Measurements from ENCODE around the gene KCNQ5. TPM values are rescaled to one million over a fixed set of nuclear protein-coding genes. Genes with fewer than 3 reads are reported as not detected.

The KCNQ5 gene
- total RNA-seq, 1 experiment from 2014 or later, result not detected

DNA sequence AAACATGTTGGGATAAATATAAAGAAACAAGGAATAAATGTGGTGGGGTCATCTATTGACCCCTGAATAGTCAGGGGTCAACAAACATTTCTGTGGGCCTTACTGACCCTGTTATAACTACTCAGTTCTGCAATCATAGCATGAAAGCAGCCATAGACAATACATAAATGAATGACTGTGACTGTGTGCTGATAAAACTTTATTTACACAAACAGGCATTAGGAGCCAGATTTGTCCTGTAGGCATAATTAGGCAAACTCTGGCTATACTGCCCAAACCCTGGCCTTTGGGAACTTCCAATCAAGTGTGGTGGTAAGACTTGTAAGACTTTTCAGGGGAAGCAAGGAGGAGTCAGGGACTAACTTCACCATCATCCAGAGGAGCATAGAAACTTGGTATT lies 380.7 kb downstream of the KCNQ5 start:
- Histone ChIP-seq H4K20me1 (ENCODE audit: insufficient read depth) (no peaks in the 10 kb centered on the region), H3K79me2 (ENCODE audit: insufficient read depth, low read length) (no peaks in the 10 kb centered on the region), H3K9me3 (ENCODE audit: control insufficient read depth in 1 of 2, insufficient read depth in 1 of 2, low read depth in 1 of 2, low read length in 2 of 2) (no peaks in the 10 kb centered on the region), H3K9ac (ENCODE audit: low read length) (no peak overlapping the region), H3K9me2 (ENCODE audit: insufficient read depth) (no peaks in the 10 kb centered on the region), H3K27me3 (ENCODE audit: insufficient read depth, low read length) (peaks cover 51% of the 10 kb centered on the region), H2AFZ (ENCODE audit: low read depth, low read length, poor library complexity, severe bottlenecking) (no peak overlapping the region), H3K4me1 (ENCODE audit: control insufficient read depth in 1 of 2, insufficient read depth in 2 of 2, low read length in 2 of 2) (no peaks in the 10 kb centered on the region), H3K4me2 (ENCODE audit: low read length) (no peak overlapping the region), H3K4me3 (replicated peaks in 1 of 2; ENCODE audit: low read depth in 1 of 2, low read length in 2 of 2) (no peak overlapping the region), H3K27ac (ENCODE audit: low read depth, low read length) (no peak overlapping the region), H3K36me3 (ENCODE audit: control insufficient read depth in 1 of 2, insufficient read depth in 2 of 2, low read length in 2 of 2) (no peaks in the 10 kb centered on the region)
- ChIA-PET RAD21 (ENCODE audit: low non-redundant PET in 1 of 2, low total read pairs in 2 of 2, uncharacterized antibody in 2 of 2, unreplicated experiment in 2 of 2) (no interaction called here), CTCF (no interaction called here), POLR2A (no interaction called here)
- intact Hi-C loops (cut with micrococcal nuclease), result no loop called here
- TF ChIP-seq, protein P1, sequence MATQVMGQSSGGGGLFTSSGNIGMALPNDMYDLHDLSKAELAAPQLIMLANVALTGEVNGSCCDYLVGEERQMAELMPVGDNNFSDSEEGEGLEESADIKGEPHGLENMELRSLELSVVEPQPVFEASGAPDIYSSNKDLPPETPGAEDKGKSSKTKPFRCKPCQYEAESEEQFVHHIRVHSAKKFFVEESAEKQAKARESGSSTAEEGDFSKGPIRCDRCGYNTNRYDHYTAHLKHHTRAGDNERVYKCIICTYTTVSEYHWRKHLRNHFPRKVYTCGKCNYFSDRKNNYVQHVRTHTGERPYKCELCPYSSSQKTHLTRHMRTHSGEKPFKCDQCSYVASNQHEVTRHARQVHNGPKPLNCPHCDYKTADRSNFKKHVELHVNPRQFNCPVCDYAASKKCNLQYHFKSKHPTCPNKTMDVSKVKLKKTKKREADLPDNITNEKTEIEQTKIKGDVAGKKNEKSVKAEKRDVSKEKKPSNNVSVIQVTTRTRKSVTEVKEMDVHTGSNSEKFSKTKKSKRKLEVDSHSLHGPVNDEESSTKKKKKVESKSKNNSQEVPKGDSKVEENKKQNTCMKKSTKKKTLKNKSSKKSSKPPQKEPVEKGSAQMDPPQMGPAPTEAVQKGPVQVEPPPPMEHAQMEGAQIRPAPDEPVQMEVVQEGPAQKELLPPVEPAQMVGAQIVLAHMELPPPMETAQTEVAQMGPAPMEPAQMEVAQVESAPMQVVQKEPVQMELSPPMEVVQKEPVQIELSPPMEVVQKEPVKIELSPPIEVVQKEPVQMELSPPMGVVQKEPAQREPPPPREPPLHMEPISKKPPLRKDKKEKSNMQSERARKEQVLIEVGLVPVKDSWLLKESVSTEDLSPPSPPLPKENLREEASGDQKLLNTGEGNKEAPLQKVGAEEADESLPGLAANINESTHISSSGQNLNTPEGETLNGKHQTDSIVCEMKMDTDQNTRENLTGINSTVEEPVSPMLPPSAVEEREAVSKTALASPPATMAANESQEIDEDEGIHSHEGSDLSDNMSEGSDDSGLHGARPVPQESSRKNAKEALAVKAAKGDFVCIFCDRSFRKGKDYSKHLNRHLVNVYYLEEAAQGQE (IDR thresholded peaks at IDR 0.05; ENCODE audit: low read depth), result no peak
- TF ChIP-seq ZNF274 (IDR thresholded peaks at IDR 0.05; ENCODE audit: low read depth, low read length), result no peak
- TF ChIP-seq, protein P2, sequence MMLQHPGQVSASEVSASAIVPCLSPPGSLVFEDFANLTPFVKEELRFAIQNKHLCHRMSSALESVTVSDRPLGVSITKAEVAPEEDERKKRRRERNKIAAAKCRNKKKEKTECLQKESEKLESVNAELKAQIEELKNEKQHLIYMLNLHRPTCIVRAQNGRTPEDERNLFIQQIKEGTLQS (IDR thresholded peaks at IDR 0.05), result no peak
- TF ChIP-seq POLR2A (IDR thresholded peaks at IDR 0.05; ENCODE audit: borderline replicate concordance, extremely low read depth, insufficient read depth, insufficient read length), result no peak
- ATAC-seq, result no peak
- DNase-seq (ENCODE audit: low read depth, low spot score), result no peak
- BruUV-seq (replicated peaks), result no TSS peak

DNA sequence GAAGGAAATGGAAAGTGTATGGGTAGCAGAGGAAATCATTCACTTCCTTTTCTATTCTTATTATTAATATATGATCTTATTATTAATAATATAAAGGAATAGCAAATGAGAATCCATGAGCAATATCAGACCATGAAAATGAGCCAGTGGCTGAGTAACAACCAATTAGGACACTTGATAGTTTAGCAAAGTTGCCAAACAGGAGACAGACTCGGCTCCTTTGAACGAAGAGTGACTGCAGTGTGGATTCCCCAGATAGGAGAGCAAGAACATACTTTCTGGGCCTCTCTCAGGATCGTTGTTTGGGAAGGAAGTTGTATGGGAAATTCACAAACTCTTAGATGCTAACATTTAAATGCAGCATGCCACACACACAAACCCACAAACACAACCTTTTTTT lies 381.4 kb downstream of the KCNQ5 start:
- CTCF ChIA-PET, result no interaction called here
- RAD21 ChIA-PET (ENCODE audit: low non-redundant PET in 1 of 2, low total read pairs in 2 of 2, uncharacterized antibody in 2 of 2, unreplicated experiment in 2 of 2), result no interaction called here
- POLR2A ChIA-PET, result no interaction called here
- no peak for TF ChIP-seq ELF1 (IDR thresholded peaks at IDR 0.05; ENCODE audit: borderline replicate concordance, low read depth)
- TF ChIP-seq POLR2AphosphoS5 (IDR thresholded peaks at IDR 0.05; ENCODE audit: low read depth, low read length), result no peak
- TF ChIP-seq, protein P3, sequence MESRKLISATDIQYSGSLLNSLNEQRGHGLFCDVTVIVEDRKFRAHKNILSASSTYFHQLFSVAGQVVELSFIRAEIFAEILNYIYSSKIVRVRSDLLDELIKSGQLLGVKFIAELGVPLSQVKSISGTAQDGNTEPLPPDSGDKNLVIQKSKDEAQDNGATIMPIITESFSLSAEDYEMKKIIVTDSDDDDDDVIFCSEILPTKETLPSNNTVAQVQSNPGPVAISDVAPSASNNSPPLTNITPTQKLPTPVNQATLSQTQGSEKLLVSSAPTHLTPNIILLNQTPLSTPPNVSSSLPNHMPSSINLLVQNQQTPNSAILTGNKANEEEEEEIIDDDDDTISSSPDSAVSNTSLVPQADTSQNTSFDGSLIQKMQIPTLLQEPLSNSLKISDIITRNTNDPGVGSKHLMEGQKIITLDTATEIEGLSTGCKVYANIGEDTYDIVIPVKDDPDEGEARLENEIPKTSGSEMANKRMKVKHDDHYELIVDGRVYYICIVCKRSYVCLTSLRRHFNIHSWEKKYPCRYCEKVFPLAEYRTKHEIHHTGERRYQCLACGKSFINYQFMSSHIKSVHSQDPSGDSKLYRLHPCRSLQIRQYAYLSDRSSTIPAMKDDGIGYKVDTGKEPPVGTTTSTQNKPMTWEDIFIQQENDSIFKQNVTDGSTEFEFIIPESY (IDR thresholded peaks at IDR 0.05; ENCODE audit: extremely low read depth, insufficient replicate concordance, low read length), result no peak
- no peak for TF ChIP-seq EZH2phosphoT487 (IDR thresholded peaks at IDR 0.05; ENCODE audit: borderline replicate concordance)
- no peak for TF ChIP-seq ZNF274 (IDR thresholded peaks at IDR 0.05; ENCODE audit: low read depth, low read length)
- TF ChIP-seq TCF7L2 (IDR thresholded peaks at IDR 0.05; ENCODE audit: borderline replicate concordance, extremely low read depth, insufficient read depth, insufficient read length), result no peak
- TF ChIP-seq CBX3 (IDR thresholded peaks at IDR 0.05; ENCODE audit: low read depth), result no peak
- TF ChIP-seq, protein P2 (IDR thresholded peaks at IDR 0.05), result no peak
- TF ChIP-seq SRF (IDR thresholded peaks at IDR 0.05; ENCODE audit: low read depth), result no peak
- no peak for TF ChIP-seq FOSL1 (IDR thresholded peaks at IDR 0.05; ENCODE audit: low read depth)

More for the DNA sequence above, 381.4 kb downstream of the KCNQ5 start:
- H3K4me1 ChIP-seq (ENCODE audit: control insufficient read depth in 1 of 2, insufficient read depth in 2 of 2, low read length in 2 of 2), result no peaks in the 10 kb centered on the region
- no peak overlapping the region for H3K4me3 ChIP-seq (replicated peaks in 1 of 2; ENCODE audit: low read depth in 1 of 2, low read length in 2 of 2)
- no peaks in the 10 kb centered on the region for H3K36me3 ChIP-seq (ENCODE audit: control insufficient read depth in 1 of 2, insufficient read depth in 2 of 2, low read length in 2 of 2)
- H3K79me2 ChIP-seq (ENCODE audit: insufficient read depth, low read length), result no peaks in the 10 kb centered on the region
- no peak for ATAC-seq
- no peaks in the 10 kb centered on the region for H3K9me2 ChIP-seq (ENCODE audit: insufficient read depth)
- no peak overlapping the region for H3K27ac ChIP-seq (ENCODE audit: low read depth, low read length)
- no peak for DNase-seq (ENCODE audit: low read depth, low spot score)
- intact Hi-C loops (cut with micrococcal nuclease), result no loop called here
- no TSS peak for BruUV-seq (replicated peaks)
- no peak overlapping the region for H3K4me2 ChIP-seq (ENCODE audit: low read length)
- H3K9me3 ChIP-seq (ENCODE audit: control insufficient read depth in 1 of 2, insufficient read depth in 1 of 2, low read depth in 1 of 2, low read length in 2 of 2), result no peaks in the 10 kb centered on the region
- H3K9ac ChIP-seq (ENCODE audit: low read length), result no peak overlapping the region
- H2AFZ ChIP-seq (ENCODE audit: low read depth, low read length, poor library complexity, severe bottlenecking), result no peak overlapping the region
- H3K27me3 ChIP-seq (ENCODE audit: insufficient read depth, low read length), result peaks cover 53% of the 10 kb centered on the region
- no peaks in the 10 kb centered on the region for H4K20me1 ChIP-seq (ENCODE audit: insufficient read depth)

All from HCT116 (cell line).